HFFc6 (cell line): Measurements from ENCODE around the gene RAD51D. TPM values are rescaled to one million over a fixed set of nuclear protein-coding genes. Genes with fewer than 3 reads are reported as not detected.
A peak's percentile ranks its signal among the peaks of the same experiment; 100 is the strongest.

Experiments
- DNase-seq: peaks from one replicate; pipeline ENCODE4 v3.0.0-alpha.2; 2018
- H3K27ac Mint-ChIP-seq: 2 replicates; pipeline ENCODE4 v1.8.0; 2020; ENCODE audit warnings: mild to moderate bottlenecking, mixed read lengths
- H3K27me3 Mint-ChIP-seq: 2 replicates; pipeline ENCODE4 v1.8.0; 2021; ENCODE audit warnings: mild to moderate bottlenecking, moderate library complexity, mixed read lengths; ENCODE audit not compliant: insufficient read depth
- H3K36me3 Mint-ChIP-seq: 2 replicates; pipeline ENCODE4 v1.8.0; 2021; ENCODE audit warnings: low read depth, mixed read lengths
- H3K4me1 Mint-ChIP-seq: 2 replicates; pipeline ENCODE4 v1.8.0; 2020; ENCODE audit warnings: low read depth, mixed read lengths
- H3K4me3 Mint-ChIP-seq: 2 replicates; pipeline ENCODE4 v1.8.0; 2020; ENCODE audit warnings: mild to moderate bottlenecking, moderate library complexity, mixed read lengths
- H3K9me3 Mint-ChIP-seq: 2 replicates; pipeline ENCODE4 v1.8.0; 2020; ENCODE audit warnings: mild to moderate bottlenecking, mixed read lengths
- total RNA-seq, 6 experiments: library from RNA; stranded (reverse); fragmentation: NEBNext Ultra II Directional; extraction: Animal tissue kit (Norgen Biotek cat#: 25700); gene quantifications; 2 replicates in 1 of 6; 3 replicates in 5 of 6; pipeline ENCODE4 v1.2.3, GENCODE V29; 2021
- TF ChIP-seq, protein P1 (sequence below): fragments of 200-600 bp; sonication (generic); IDR thresholded peaks from 2 replicates; pipeline ENCODE4 v1.5.0; 2021; ENCODE audit warnings: antibody characterized with exemption, mild to moderate bottlenecking

Gene RAD51D
- total RNA-seq, 6 experiments from 2014 or later: 8.9 to 14.1 (median 12.7) TPM

DNA sequence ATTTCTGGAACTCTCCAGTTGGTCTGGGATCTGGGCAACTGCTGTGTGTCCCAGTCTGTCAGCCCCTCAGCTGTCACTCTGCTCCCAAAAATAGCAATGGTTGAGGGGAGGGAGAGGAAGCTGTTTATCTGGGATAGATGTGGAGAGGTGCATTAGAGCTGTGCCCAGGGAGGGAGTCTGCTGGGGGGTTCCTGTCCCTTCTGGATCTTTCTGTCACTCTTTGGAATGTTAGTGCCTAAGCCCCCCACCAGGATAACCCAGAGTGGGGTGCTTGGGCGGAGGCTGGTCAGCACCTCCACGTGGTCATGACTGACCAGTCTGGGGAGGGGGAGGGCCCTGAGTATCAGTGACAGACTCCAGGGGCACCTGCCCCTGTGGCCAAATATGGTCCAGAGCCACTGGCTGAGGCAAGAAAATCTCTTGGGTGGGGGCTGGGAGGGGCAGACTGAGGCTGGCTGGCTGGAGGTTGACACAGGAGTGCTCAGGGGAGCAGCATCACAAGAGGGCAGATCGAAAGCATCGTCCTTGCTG, 27.8 kb upstream of the RAD51D start, which contains the start of gene UNC45B:
Gene UNC45B, plus strand, starts transcription at position 443 of the 531 bp plus-strand sequence. CDS start 447 bp downstream, outside the sequence.
- TF ChIP-seq, protein P1, sequence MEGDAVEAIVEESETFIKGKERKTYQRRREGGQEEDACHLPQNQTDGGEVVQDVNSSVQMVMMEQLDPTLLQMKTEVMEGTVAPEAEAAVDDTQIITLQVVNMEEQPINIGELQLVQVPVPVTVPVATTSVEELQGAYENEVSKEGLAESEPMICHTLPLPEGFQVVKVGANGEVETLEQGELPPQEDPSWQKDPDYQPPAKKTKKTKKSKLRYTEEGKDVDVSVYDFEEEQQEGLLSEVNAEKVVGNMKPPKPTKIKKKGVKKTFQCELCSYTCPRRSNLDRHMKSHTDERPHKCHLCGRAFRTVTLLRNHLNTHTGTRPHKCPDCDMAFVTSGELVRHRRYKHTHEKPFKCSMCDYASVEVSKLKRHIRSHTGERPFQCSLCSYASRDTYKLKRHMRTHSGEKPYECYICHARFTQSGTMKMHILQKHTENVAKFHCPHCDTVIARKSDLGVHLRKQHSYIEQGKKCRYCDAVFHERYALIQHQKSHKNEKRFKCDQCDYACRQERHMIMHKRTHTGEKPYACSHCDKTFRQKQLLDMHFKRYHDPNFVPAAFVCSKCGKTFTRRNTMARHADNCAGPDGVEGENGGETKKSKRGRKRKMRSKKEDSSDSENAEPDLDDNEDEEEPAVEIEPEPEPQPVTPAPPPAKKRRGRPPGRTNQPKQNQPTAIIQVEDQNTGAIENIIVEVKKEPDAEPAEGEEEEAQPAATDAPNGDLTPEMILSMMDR: no peak
- peaks cover 39% of the 10 kb centered on the region for H3K27me3 Mint-ChIP-seq

DNA sequence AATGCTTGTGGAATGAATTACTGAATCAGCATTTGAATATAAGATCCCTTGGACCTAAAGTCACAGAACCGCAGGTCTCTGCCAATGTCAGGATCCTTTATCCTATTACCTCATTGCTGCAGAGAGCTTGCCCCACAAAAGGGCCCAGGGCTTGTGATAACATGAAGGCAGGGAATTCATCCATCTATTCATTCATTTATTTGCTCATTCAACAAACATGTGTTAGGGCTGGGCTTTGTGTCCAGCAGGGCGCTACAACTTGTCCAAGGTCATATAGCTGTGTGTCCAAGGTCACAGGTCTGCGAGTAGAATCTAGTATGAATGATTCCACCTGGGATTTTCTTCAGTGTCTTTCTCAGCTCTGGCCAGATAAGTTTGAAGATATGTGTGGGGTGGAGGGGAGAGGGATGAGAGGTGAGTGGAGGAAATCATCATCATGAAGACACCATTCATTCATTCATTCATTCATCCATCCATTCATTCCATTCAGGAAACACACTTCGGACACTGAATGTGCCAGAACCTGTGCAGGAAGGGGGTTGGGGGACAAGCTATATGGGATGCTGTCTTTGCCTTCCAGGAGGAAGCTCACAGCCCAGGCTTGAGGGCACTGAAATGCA, 26.7 kb upstream of the RAD51D start:
- TF ChIP-seq, protein P1: no peak
- no peak overlapping the region for H3K27ac Mint-ChIP-seq
- no peak for DNase-seq
- H3K36me3 Mint-ChIP-seq: no peaks in the 10 kb centered on the region
- H3K4me1 Mint-ChIP-seq: no peaks in the 10 kb centered on the region; the same call in 1 of the 2 replicates
- no peak overlapping the region for H3K4me3 Mint-ChIP-seq
- no peaks in the 10 kb centered on the region for H3K9me3 Mint-ChIP-seq
- H3K27me3 Mint-ChIP-seq: peaks cover 33% of the 10 kb centered on the region

More for the DNA sequence above, 27.8 kb upstream of the RAD51D start, which contains the start of gene UNC45B:
- no peaks in the 10 kb centered on the region for H3K9me3 Mint-ChIP-seq
- DNase-seq: no peak
- no peaks in the 10 kb centered on the region for H3K36me3 Mint-ChIP-seq
- H3K27ac Mint-ChIP-seq: no peak within 1 kb of the TSS
- H3K4me1 Mint-ChIP-seq: no peaks in the 10 kb centered on the region; the same call in 1 of the 2 replicates
- H3K4me3 Mint-ChIP-seq: no peak within 1 kb of the TSS

DNA sequence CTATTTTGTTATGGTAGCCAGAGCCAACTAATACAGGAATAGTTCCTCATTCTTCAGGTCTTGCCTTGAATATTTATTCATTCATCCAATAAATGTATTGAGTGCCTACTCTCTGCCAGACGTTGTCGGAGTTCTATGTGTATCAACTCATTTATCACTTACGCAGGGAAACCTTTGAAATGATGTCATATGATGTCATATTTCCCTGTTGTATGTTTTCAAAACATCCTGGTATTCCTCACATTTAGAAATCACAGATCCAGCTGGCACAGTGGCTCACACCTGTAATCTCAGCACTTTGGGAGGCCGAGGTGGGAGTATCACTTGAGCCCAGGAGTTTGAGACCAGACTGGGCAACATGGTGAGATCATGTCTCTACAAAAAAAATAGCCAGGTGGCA, 25.2 kb upstream of the RAD51D start:
- Mint-ChIP-seq H3K27me3 (peaks cover 20% of the 10 kb centered on the region), H3K36me3 (no peaks in the 10 kb centered on the region), H3K4me1 (peaks cover 6% of the 10 kb centered on the region; the same call in 1 of the 2 replicates), H3K27ac (no peak overlapping the region), H3K9me3 (no peaks in the 10 kb centered on the region), H3K4me3 (no peak overlapping the region)
- TF ChIP-seq, protein P1: no peak
- DNase-seq: no peak

DNA sequence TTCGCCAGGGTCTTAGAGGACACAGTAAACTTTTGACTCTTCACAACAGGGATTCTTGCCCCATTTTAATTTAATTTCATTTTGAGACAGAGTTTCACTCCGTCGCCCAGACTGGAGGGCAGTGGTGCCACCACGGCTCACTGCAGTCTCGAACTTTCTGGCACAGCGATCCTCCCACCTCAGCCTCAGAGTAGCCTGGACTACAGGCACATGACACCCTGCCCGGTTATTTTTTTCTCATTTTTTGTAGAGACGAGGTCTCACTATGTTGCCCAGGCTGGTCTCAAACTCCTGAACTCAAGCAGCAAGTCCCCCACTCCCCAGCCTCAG, 22.8 kb upstream of the RAD51D start:
- peaks cover 6% of the 10 kb centered on the region; the same call in 1 of the 2 replicates for H3K4me1 Mint-ChIP-seq
- H3K27me3 Mint-ChIP-seq: peaks cover 4% of the 10 kb centered on the region
- no peak for DNase-seq
- H3K36me3 Mint-ChIP-seq: peaks cover 7% of the 10 kb centered on the region; the same call in 1 of the 2 replicates
- no peak overlapping the region for H3K27ac Mint-ChIP-seq
- TF ChIP-seq, protein P1: peak; percentile 63
- H3K9me3 Mint-ChIP-seq: no peaks in the 10 kb centered on the region
- peak overlapping the region; percentile 87 for H3K4me3 Mint-ChIP-seq

DNA sequence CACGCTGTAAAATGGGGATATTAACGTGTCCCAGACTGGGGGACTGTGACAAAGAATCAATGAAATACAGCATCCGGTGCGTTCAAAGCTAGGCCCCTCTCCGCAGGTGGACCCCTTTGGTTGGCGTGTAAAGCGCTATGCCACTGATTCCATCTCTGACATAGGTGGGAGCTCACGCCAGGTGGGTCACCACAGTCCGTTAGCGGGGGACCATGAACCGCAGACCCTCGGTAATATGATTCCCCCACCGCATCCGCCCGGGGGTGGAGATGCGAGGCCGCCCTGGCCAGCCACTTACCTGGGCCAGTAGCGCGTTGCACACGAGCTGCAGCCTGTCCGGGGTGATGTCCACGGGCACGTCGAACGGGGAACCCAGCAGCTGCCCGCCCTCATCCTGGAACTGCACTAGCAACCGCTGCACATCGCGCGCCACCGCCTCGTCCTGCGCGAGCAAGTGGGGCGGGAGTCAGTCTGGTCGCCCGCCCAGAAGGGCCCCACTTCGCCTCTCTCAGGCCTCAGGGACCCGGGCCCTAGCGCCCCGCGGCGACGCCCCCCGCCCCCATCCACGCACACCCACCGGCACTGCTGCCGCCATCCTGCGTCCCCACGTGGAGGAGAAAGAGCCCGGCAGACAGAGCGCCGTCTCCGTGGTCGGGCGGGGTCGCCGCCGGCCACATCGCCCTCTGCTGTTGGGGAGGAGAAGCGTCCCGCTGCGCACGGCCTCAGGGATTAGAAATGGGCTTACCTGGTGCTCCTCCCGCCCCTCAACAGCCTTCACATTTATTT, 22.2 kb upstream of the RAD51D start, which contains the start of gene NLE1:
Gene NLE1, minus strand, starts transcription at position 623 of the 786 bp plus-strand sequence. Its CDS starts 28 bp downstream, at position 595.
- no peak within 1 kb of the TSS; the same call in 1 of the 2 replicates for H3K27ac Mint-ChIP-seq
- peaks cover 6% of the 10 kb centered on the region; the same call in 1 of the 2 replicates for H3K4me1 Mint-ChIP-seq
- H3K27me3 Mint-ChIP-seq: no peaks in the 10 kb centered on the region; the same call in 1 of the 2 replicates
- no peaks in the 10 kb centered on the region for H3K9me3 Mint-ChIP-seq
- TF ChIP-seq, protein P1: peak; percentile 94
- peaks cover 7% of the 10 kb centered on the region; the same call in 1 of the 2 replicates for H3K36me3 Mint-ChIP-seq
- H3K4me3 Mint-ChIP-seq: peak within 1 kb of the TSS; percentile 87
- DNase-seq: peak; percentile 66
